Gastrocnemius medialis (tissue), 4 donors: Measurements from ENCODE around the gene TBC1D5.

ENCODE experiments used
- POLR2A ChIP-seq, 2 donors: fragments of 450-650 bp; IDR thresholded peaks; one replicate each; pipeline ENCODE4 v1.6.1; 2017; ENCODE audit warnings: antibody characterized with exemption in 2 of 2, mild to moderate bottlenecking in 2 of 2, moderate library complexity in 2 of 2
- TF ChIP-seq, protein P1 (sequence below), 5 experiments: fragments of 450-650 bp in 3 of 5; fragments of 200-600 bp in 2 of 5; sonication (generic) in 2 of 5; IDR thresholded peaks in 4 of 5; conservative IDR thresholded peaks in 1 of 5; 1 replicate in 4 of 5; 2 replicates in 1 of 5; pipeline ENCODE4 v1.5.1; 2016 to 2019; ENCODE audit warnings: antibody characterized with exemption in 5 of 5, mild to moderate bottlenecking in 3 of 5, moderate library complexity in 3 of 5

DNA sequence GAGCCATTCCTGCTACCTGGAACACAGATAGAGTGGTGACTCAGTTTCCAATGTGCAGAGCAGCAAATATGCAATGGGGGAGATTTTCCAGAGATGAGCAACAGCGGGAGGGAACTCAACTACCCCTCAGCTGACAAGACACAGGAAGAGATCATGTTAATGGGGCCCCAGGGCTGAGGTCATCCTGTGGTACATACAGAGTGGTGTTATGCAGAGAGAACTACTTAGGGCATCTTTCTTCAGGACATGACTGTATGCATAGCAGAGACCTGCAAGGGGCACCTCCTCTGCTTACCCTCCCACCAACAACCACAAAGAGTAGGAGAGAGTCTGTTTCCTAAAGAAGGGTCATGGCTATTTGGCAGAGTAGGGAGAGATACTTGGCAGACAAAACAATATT is 6.8 kb upstream of the TBC1D5 start:
- TF ChIP-seq, protein P1, sequence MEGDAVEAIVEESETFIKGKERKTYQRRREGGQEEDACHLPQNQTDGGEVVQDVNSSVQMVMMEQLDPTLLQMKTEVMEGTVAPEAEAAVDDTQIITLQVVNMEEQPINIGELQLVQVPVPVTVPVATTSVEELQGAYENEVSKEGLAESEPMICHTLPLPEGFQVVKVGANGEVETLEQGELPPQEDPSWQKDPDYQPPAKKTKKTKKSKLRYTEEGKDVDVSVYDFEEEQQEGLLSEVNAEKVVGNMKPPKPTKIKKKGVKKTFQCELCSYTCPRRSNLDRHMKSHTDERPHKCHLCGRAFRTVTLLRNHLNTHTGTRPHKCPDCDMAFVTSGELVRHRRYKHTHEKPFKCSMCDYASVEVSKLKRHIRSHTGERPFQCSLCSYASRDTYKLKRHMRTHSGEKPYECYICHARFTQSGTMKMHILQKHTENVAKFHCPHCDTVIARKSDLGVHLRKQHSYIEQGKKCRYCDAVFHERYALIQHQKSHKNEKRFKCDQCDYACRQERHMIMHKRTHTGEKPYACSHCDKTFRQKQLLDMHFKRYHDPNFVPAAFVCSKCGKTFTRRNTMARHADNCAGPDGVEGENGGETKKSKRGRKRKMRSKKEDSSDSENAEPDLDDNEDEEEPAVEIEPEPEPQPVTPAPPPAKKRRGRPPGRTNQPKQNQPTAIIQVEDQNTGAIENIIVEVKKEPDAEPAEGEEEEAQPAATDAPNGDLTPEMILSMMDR (IDR thresholded peaks at IDR 0.05 in 4 of 5, conservative IDR thresholded peaks at IDR 0.05 in 1 of 5), result no peak
- TF ChIP-seq POLR2A (IDR thresholded peaks at IDR 0.05), result no peak
